ENCODE data around the gene CDH15. TPM values are rescaled to one million over a fixed set of nuclear protein-coding genes. Genes with fewer than 3 reads are reported as not detected.

CDH15 gene
- total and polyA plus RNA-seq, 9 of the 15 experiments (the other 6 are each of a cell fraction or from before 2014, with no cell fraction given) = 0.07 to 0.18 TPM; not detected in 7

- no peak for ATAC-seq
- Histone ChIP-seq H3K4me2 (ENCODE audit: insufficient read depth, low read length) (no peak overlapping the region), H3K9me3 (replicated peaks; ENCODE audit: control insufficient read depth, insufficient read depth, low read depth, low read length) (peaks cover 2% of the 10 kb centered on the region), H3K27ac (ENCODE audit: extremely low read depth, low read depth, low read length) (no peak overlapping the region), H3K36me3 (ENCODE audit: control insufficient read depth, insufficient read depth, low read length) (peaks cover 44% of the 10 kb centered on the region; the same call in 2 of the 3 replicates), H3K9ac (ENCODE audit: insufficient read depth in 1 of 2, low read depth in 2 of 2, low read length in 2 of 2) (no peak overlapping the region), H3K4me3 (no peak overlapping the region), H2AFZ (ENCODE audit: low read depth, low read length) (no peak overlapping the region), H3K27me3 (ENCODE audit: control insufficient read depth in 2 of 2, insufficient read depth in 2 of 2, low read length in 2 of 2) (no peaks in the 10 kb centered on the region), H4K20me1 (replicated peaks; ENCODE audit: control insufficient read depth, insufficient read depth, low read length) (no peaks in the 10 kb centered on the region), H3K4me1 (replicated peaks in 1 of 2; ENCODE audit: control insufficient read depth in 2 of 2, insufficient read depth in 2 of 2, low read length in 2 of 2) (peaks cover 0 to 22% of the 10 kb centered on the region in 2 experiments; a peak in 2 of 5 replicates), H3K79me2 (ENCODE audit: control insufficient read depth, insufficient read depth, low read length) (no peaks in the 10 kb centered on the region), H3K9me1 (ENCODE audit: control insufficient read depth, insufficient read depth, low read length) (no peaks in the 10 kb centered on the region)
- BruUV-seq (replicated peaks) = no TSS peak
- no peak for FAIRE-seq
- WGBS (ENCODE audit: insufficient coverage, low coverage, missing lambda C conversion rate) = 88% methylated on average over 12 of the region's 13 CpGs
- intact Hi-C loops (cut with micrococcal nuclease) = no loop called here
- in situ Hi-C loops (cut with MboI) = no loop called here
- CTCF ChIA-PET (ENCODE audit: low intra/inter-chr PET ratio) = no interaction called here
- DNase-seq (ENCODE audit: extremely low read depth in 1 of 4, low spot score in 3 of 4) = no peak
- TF ChIP-seq EP300 (IDR thresholded peaks at IDR 0.05; ENCODE audit: low read length) = no peak
- 0 out of 2 replicates have a peak, but pooled peaks have one; percentile 16 for TF ChIP-seq CTBP1 (IDR thresholded peaks at IDR 0.05; ENCODE audit: borderline replicate concordance)
- TF ChIP-seq ZEB2 (IDR thresholded peaks at IDR 0.05) = peak; percentile 92
- no peak for TF ChIP-seq RBBP5 (IDR thresholded peaks at IDR 0.05; ENCODE audit: borderline replicate concordance, insufficient read depth, low read length, poor library complexity, severe bottlenecking)
- peak; percentile 24 for TF ChIP-seq HNRNPLL (IDR thresholded peaks at IDR 0.05; ENCODE audit: low read depth, low read length, poor library complexity, severe bottlenecking)
- POLR2A ChIA-PET = interaction anchor here (0.6 to 1.1 kb wide), 2 partner anchors 13 to 64 kb away, joined by 3 read pairs; no protein-coding TSS in a partner anchor
Observed at GRCh38 chr16:89142474-89143195, 28.9 kb upstream of the CDH15 start.

Measured in K562 (cell line).